Activated gamma-delta T cell treated with Interleukin-2 at 50 U/mL for 16 hours (primary cell): Measurements from ENCODE around the gene CSMD2.
"Not testable (repeated sequence)": the region's sequence is repeated elsewhere in the genome, so short reads cannot be mapped to it uniquely, and the experiment has no call there.

Experiments used
- DNase-seq: peaks from one replicate; pipeline ENCODE4 v3.0.0-alpha.2; 2020

The CSMD2 gene

DNA sequence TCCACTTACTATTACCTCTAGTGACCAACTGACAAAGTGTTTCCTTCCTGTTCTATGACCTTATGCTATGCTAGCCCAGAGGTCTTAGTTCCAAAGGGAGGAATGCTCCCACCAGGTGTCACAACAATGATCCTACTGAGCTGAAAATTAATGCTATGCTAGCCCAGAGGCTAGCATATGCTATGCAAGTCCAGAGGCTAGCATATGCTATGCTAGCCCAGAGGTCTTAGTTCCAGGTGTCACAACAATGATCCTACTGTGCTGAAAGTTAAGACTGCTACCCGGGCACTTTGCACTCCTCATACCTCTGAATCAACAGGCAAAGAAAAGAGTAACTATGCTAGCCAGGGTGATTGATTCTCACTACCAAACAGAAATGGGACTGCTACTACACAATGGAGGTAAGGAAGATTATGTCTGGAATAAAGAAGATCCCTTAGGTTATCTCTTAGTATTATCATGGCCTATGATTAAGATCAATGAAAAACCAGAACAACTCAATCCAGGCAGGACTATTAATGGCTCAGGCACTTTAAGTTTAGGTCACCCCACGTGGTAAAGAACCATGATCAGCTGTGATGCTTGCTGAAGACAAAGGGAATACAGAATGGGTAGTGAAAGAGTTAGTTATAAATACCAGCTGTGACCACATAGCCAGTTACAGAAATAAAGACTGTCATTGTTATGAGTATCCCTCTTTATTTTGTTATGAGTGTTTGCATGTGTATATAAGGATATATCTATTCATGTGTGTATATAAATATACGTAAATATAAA is 114.1 kb downstream of the CSMD2 start:
- DNase-seq = no peak

DNA sequence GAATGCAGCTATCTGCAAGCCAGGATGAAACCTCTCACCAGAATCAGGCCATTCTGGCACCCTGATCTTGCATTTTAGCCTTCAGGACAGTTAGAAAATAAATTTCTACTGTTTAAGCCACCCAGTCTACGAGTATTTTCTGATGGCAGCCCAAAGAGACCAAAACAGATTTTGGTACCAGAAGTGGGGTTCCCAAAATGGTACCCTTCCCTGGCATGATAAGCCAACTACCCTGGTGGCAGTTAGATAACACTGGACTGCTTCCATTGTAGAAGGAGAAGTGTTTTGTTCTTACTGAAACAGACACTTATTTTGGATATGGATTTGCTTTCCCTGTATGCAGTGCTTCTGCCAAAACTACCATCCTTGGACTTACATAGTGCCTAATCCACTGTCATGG is 115.0 kb downstream of the CSMD2 start:
- no peak for DNase-seq

DNA sequence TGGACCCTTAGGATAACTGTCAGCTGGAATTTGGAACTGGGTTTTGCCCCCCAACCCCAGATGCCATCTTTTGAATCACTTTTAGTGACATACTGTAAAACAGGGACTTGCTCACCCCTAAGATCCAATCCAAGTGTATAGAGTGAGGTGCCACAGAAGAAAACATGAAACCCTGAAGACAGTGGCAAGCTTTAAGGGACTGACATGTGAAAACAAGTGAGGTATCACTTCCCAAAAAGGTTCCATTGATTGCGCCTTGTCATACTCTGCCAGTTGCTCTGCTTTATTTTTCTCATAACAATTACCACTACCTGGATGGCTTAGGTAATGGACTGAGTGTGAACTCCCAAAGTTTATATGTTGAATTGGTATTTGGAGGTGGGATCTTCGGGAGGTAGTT is 115.6 kb downstream of the CSMD2 start:
- no peak for DNase-seq

GRCh38 chr1:34037856-34038255 is 127.2 kb downstream of the CSMD2 start:
- DNase-seq = no peak

DNA sequence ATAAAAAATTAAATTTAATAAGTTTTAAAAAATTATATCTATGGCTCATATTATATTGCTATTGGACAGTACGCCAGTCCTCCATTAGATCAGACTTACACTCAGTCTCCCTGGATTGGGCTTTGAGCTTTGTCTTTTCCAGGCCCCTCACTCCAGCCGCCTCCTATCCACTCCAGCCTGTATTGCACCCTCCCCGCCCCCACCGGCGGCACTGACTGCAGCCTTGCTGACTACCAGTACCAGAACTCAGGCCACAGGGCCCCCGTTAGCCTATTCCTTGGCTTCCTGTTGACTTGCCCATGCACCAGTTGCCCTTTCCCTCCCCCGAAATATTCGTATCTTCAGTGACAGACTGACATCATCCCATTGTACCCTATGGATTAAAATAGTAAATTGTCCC is 127.9 kb downstream of the CSMD2 start:
- DNase-seq = no peak

GRCh38 chr1:34034036-34034435 is 131.0 kb downstream of the CSMD2 start:
- DNase-seq = no peak

DNA sequence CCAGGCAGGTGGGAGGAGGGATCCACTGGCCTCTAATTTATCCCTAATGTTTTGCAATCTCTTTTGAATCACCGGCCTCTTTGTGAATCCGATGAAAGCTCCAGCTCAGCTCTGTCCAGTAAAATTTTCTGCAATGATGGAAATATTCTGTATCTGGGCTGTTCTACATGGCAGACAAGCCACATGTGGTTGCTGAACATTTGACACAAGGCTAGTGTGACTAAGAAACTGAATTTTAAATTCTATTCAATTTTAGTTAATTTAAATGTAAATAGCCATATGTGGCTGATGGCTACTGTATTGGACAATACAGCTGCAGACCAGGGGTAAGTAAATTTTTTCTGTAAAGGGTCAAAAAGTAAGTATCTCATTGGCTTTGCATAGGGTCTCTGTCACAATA is 135.1 kb downstream of the CSMD2 start:
- no peak for DNase-seq

GRCh38 chr1:34029515-34029914 is 135.5 kb downstream of the CSMD2 start:
- DNase-seq = no peak

DNA sequence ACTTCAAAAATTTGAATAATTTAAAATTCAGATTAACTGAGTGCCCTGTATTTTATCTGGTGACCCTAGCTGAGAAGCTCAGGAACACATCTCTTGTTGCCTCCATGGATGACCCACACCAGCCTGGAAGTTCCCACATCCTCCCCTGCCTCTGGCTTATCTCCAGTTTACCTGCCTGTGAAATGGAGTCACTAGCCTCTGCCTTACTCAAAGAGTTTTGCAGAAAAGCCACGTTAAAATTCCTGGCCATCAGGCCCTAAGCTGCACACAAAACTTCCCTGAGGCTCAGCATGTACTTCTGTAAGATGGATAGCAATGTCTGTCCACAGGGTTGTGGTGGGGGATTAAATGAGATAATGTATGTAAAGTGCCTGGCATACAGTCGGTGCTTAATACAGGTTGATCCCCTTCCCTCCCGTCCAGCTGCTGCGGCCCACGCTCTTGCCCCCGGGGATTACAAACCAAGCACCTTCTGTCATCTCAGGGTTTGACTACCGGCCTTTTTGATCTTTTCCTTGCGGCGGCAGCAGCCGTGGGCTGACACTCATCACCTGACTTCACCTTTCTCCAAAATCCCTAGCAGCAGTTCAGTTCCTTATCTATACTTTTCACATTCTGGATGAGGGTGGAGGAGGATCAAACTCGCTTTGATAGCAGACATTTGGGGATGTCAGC is 136.5 kb downstream of the CSMD2 start:
- no peak for DNase-seq

DNA sequence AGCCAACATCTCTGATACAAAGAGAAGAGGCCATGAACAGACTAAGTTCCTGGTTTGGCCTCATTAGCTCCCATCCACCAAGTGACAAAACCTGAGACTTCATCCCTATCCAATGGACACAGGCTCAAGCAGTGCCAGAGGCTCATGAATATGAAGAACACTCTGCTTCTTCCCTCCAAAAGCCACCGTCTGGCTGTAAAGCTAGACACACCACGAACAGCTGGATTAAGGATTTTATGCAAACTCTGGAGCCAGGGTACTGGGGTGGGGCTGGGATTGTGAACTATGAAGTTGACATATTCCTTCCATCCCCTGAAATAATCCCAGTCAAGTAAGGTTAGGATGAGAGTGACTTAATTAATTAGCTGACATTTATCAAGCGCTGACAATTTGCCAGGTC is 139.4 kb downstream of the CSMD2 start:
- DNase-seq = no peak

DNA sequence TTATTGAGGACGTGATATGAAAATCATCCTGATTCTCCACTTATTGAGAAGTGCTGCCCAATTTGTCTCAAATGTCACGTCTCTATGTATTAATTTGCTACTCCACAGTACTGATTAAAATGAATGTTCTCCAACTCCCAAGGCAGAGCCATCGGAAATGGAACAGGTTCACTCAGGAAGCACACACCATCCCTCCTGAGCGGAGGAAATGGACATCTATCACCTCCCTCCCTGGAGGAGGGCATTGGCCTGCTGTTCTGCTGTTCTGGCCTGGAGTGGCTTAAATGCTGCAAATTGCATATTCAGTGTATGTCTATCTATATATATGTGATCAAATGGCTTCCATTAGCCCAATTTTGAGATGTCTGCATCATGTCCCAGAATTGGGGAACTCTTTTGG is 140.5 kb downstream of the CSMD2 start:
- no peak for DNase-seq

DNA sequence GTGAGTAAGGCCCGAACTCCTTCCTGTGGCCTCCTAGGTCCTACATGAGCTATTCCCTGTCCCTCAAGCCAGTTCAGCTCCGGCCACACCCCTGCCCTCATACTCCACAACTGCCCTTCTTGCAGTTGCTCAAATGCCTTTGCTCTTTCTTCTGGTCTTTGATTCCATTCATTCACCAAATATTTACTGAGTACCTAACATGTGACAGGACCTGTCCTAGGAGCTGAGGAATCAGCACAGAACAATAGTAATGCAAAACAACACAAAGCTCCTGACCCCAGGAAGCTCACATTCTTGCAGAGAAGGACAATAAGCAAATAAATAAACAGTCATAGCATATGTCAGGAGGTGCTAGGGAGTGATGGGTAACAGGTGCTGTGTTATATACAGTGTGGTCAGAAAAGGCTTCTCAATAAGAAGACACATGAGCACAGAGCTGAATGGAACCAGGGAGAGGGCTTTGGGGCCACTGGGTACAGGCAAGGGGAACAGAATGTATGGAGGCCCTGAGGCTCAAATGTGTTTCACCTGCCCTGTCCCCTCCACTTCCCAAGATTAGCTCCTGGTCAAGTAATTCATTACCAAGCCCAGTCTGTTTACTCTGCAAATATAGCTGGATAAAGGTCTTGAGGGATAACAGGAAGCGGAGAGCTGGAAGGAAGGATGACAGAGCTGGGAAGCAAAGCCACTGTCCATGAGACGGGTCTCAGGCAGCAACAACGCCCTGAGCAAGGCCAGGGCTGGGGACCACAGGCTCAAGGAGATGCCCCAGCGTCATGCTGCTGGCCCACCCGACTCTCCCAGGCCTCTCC is 145.1 kb downstream of the CSMD2 start:
- no peak for DNase-seq

- DNase-seq = no peak
Measured at GRCh38 chr1:34018285-34018684, 146.7 kb downstream of the CSMD2 start.

- not testable (repeated sequence) for DNase-seq
Measured at GRCh38 chr1:34016281-34016680, 148.7 kb downstream of the CSMD2 start.

- DNase-seq = no peak
Measured at GRCh38 chr1:34013958-34014737, 150.9 kb downstream of the CSMD2 start.

DNA sequence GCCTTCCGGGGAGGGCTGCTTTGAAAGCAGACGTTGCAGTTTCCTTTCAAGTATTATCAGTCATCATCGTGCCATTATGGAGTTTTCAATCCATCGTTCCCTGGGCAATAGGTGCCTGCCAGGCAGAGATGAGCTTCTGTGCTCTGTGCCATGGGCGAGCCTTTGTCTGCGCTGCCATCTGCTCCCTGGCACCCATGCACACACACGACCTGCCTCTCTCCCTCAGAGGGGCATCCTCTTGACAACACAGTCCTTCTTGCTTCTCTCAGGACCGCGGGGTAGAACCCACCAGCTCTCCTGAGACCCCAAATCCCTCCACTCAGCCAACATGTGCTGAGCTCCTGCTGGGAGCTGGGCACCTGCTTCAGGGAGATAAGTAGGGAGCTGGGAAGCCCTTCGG is 151.9 kb downstream of the CSMD2 start:
- DNase-seq = no peak

DNA sequence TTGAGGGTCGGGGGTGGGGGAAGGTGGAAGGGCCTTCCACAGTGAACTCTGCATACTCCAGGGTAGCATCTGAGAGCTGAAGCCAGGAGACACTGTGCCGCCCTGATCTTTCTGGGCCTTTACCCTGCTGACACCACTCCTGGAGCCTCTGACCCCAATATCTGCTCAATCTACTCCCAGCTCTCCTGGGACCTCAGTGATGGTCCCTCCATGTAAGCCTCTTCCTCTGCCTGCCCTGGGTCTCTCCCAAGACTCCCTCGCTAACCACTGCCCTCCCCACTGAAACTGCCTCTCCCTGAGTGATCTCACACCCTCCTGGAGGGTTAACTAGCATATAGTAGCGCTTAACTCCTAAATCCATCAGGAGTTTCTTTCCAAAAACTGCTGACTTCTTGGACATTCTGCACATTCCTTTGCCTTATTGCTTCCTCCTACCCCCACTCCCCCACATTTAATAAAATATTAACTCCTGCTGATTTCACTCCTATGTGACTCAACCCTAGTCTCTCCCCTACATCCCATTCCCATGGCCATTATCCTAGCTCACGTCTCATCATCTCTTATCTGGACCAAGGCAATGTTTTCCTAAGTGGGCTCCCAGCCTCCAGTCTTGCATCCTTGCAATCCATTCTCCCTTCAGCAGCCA is 155.6 kb downstream of the CSMD2 start:
- no peak for DNase-seq

GRCh38 chr1:34007760-34008159 is 157.3 kb downstream of the CSMD2 start:
- no peak for DNase-seq

- DNase-seq = no peak
Measured at GRCh38 chr1:34005309-34005708, 159.7 kb downstream of the CSMD2 start.

GRCh38 chr1:34002810-34003209 is 162.2 kb downstream of the CSMD2 start:
- no peak for DNase-seq

DNA sequence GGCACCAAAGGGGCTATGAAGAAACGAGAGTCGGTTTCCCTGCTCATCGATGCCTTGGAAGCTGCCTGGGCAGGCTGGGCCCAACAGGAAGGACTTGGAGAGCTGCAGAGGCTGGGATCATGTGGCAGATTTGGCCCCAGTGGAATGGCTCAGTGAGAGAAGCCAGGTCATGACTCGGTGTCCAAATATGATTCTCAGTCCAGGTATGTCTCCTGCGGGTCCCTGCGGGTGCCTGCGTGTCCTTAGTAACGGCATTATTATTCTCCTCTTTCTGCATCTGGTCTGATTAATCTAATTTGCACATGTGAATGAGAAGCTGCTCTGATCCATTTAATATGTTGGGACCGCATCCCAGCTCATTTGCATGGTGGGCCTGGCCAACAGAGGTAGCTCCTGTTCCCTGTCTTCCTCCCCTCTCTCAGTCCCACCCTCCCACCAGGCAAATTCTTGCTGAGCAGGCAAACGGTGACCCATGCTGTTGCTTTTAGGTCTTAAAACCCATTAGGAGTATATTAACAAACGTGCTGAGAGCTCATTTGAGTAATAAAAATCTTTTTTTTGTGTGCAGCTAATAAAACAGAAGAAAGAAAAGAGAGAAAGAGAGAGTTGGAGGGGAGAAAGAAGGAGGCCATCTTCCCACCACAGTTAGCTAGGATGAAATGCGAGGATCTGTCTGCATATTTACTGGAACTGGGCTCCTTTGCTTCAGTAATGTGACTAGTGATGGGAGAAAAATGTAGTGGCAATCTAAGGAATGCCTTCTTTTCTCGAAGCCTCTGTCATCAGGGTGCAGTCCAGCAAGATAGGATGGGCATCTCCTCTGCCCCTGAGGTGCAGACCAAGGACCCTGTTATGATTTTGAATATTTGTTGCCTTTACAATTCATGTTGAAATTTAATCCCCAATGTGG is 167.6 kb downstream of the CSMD2 start:
- no peak for DNase-seq
